Measurements from ENCODE around the gene HYDIN.

Gene HYDIN

GRCh38 chr16:70790815-70791214 lies 439.7 kb downstream of the HYDIN start:
- Histone ChIP-seq H3K36me3 (ENCODE audit: control insufficient read depth in 4 of 4, insufficient read depth in 4 of 4, low read length in 3 of 4) (peaks cover 0 to 46% (median 20%) of the 10 kb centered on the region in 4 experiments), H3K27ac (ENCODE audit: insufficient read depth in 1 of 2, low read depth in 1 of 2, low read length in 2 of 2, poor library complexity in 1 of 2, severe bottlenecking in 2 of 2) (no peak overlapping the region), H3K4me3 (ENCODE audit: control insufficient read depth in 1 of 7, extremely low read depth in 1 of 7, insufficient read depth in 4 of 7, low read depth in 2 of 7, low read length in 6 of 7) (no peak overlapping the region), H3K27me3 (replicated peaks in 2 of 5; ENCODE audit: control insufficient read depth in 4 of 5, insufficient read depth in 5 of 5, low read length in 4 of 5) (no peaks in the 10 kb centered on the region), H3K4me1 (ENCODE audit: control extremely low read depth in 1 of 4, control insufficient read depth in 4 of 4, insufficient read depth in 4 of 4, low read length in 3 of 4) (no peaks in the 10 kb centered on the region), H3K9me3 (ENCODE audit: control extremely low read depth in 1 of 5, control insufficient read depth in 4 of 5, insufficient read depth in 2 of 5, low read depth in 1 of 5, low read length in 4 of 5) (no peaks in the 10 kb centered on the region)
- CTCF ChIA-PET = interaction anchor here (1.3 kb wide), 1 partner anchor 19 kb away, joined by 3 read pairs; no protein-coding TSS in a partner anchor
- POLR2A ChIA-PET = no interaction called here
- 92% methylated on average over 7 of the region's 8 CpGs for WGBS (ENCODE audit: insufficient coverage)
- DNase-seq = no peak

- ChIA-PET CTCF (interaction anchor here (1.3 kb wide), 1 partner anchor 18 kb away, joined by 3 read pairs; no protein-coding TSS in a partner anchor), POLR2A (interaction anchor here (0.5 kb wide), 1 partner anchor 21 kb away, joined by 3 read pairs; no protein-coding TSS in a partner anchor)
- Histone ChIP-seq H3K4me1 (ENCODE audit: control extremely low read depth in 1 of 4, control insufficient read depth in 4 of 4, insufficient read depth in 4 of 4, low read length in 3 of 4) (no peaks in the 10 kb centered on the region), H3K4me3 (ENCODE audit: control insufficient read depth in 1 of 7, extremely low read depth in 1 of 7, insufficient read depth in 4 of 7, low read depth in 2 of 7, low read length in 6 of 7) (no peak overlapping the region), H3K27me3 (replicated peaks in 2 of 5; ENCODE audit: control insufficient read depth in 4 of 5, insufficient read depth in 5 of 5, low read length in 4 of 5) (no peaks in the 10 kb centered on the region), H3K36me3 (ENCODE audit: control insufficient read depth in 4 of 4, insufficient read depth in 4 of 4, low read length in 3 of 4) (peaks cover 0 to 54% (median 28%) of the 10 kb centered on the region in 4 experiments), H3K27ac (ENCODE audit: insufficient read depth in 1 of 2, low read depth in 1 of 2, low read length in 2 of 2, poor library complexity in 1 of 2, severe bottlenecking in 2 of 2) (no peak overlapping the region), H3K9me3 (ENCODE audit: control extremely low read depth in 1 of 5, control insufficient read depth in 4 of 5, insufficient read depth in 2 of 5, low read depth in 1 of 5, low read length in 4 of 5) (no peaks in the 10 kb centered on the region)
- 94% methylated on average over 14 of the region's 16 CpGs for WGBS (ENCODE audit: insufficient coverage)
- DNase-seq = no peak
These were observed 440.7 kb downstream of the HYDIN start for GRCh38 chr16:70789595-70790447.

DNA sequence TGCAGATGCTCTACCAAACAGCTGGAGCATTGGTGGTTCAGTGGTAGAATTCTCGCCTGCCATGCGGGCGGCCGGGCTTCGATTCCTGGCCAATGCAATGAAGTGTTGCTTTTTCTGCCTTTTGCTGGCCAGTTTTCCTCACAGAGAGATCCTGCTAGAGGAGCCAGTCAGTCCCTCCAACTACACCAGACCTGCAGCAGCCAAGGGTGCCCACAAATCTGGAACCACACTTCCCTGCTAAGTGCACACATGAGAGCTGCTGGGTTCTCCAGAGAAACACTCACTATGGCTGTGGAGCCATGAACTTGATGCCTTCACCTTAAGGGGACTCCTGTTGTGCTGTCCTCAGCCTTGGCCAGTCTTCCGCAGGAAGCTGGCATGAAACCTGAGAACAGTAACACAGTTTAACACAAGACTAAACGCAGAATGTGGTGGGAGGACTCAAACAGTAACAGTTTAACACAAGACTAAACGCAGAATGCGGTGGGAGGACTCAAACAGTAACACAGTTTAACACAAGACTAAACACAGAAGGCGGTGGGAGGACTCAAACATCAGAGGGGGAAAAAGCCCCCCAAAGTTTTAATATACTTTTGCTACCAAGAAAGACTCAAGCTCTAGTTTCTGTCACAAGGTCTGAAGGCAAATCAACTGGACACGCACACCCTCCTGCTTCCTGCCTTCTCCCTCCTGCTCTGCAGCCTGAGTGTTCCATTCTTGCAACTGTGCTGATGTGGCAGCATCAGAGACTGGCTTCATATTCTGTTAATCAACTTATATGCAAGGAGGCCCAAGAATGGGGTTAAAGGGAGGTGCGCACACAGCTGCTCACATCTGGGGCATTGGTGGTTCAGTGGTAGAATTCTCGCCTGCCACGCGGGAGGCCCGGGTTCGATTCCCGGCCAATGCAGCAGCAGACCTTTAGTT lies 441.6 kb downstream of the HYDIN start:
- no peak for DNase-seq
- Histone ChIP-seq H3K36me3 (ENCODE audit: control insufficient read depth in 4 of 4, insufficient read depth in 4 of 4, low read length in 3 of 4) (peaks cover 2 to 62% (median 36%) of the 10 kb centered on the region in 4 experiments), H3K9me3 (ENCODE audit: control extremely low read depth in 1 of 5, control insufficient read depth in 4 of 5, insufficient read depth in 2 of 5, low read depth in 1 of 5, low read length in 4 of 5) (no peaks in the 10 kb centered on the region), H3K27me3 (replicated peaks in 2 of 5; ENCODE audit: control insufficient read depth in 4 of 5, insufficient read depth in 5 of 5, low read length in 4 of 5) (no peaks in the 10 kb centered on the region), H3K4me3 (ENCODE audit: control insufficient read depth in 1 of 7, extremely low read depth in 1 of 7, insufficient read depth in 4 of 7, low read depth in 2 of 7, low read length in 6 of 7) (no peak overlapping the region), H3K4me1 (ENCODE audit: control extremely low read depth in 1 of 4, control insufficient read depth in 4 of 4, insufficient read depth in 4 of 4, low read length in 3 of 4) (no peaks in the 10 kb centered on the region), H3K27ac (ENCODE audit: insufficient read depth in 1 of 2, low read depth in 1 of 2, low read length in 2 of 2, poor library complexity in 1 of 2, severe bottlenecking in 2 of 2) (no peak overlapping the region)
- WGBS (ENCODE audit: insufficient coverage) = over 99% methylated on average over 11 of the region's 18 CpGs
- ChIA-PET POLR2A (no interaction called here), CTCF (interaction anchor here (0.8 to 1.3 kb wide), 3 partner anchors 17 to 20 kb away, joined by 3 to 4 read pairs (median 3); no protein-coding TSS in a partner anchor)

DNA sequence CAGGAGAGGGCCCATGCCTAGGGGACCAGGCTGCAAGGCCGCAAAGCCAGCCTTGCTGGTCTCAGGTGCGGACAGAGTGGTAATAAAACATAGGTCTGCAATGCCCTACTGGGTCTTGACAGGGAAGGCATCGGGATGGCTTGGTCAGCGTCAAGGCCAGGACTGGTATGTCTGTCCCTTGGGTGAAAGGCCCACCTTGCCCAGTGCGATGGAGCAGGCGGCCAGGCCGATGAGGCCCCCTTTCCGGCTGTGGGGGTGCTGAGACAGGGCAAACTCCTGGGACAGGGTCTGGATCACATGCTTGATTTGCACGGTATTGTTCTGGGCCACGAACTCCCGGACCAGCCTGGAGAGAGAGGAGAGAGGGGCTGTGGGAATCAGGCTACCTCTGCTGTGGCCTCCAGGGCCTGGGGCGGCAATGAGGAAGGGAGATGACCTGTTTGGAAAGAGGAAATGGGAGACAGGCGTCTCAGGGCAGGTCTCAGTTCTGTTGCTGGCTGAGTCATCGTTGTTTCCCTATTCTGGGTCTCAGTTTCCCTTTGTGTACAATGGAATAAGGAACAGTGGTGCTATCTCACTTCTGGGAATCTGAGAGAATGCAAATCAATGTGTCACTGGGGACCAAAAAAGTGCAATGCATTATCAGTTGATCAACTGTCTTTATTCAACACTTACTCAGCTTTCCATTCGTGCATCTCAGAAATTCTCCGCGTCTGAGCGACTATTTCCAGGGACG lies 444.3 kb downstream of the HYDIN start:
- H3K4me3 ChIP-seq (ENCODE audit: control insufficient read depth in 1 of 7, extremely low read depth in 1 of 7, insufficient read depth in 4 of 7, low read depth in 2 of 7, low read length in 6 of 7) = no peak overlapping the region
- ChIA-PET CTCF (interaction anchor here (1.4 kb wide), 1 partner anchor 15 kb away, joined by 3 read pairs; no protein-coding TSS in a partner anchor), POLR2A (no interaction called here)
- H3K27ac ChIP-seq (ENCODE audit: insufficient read depth in 1 of 2, low read depth in 1 of 2, low read length in 2 of 2, poor library complexity in 1 of 2, severe bottlenecking in 2 of 2) = no peak overlapping the region
- DNase-seq = no peak
- WGBS (ENCODE audit: insufficient coverage) = 94% methylated on average over 16 of the region's 19 CpGs
- H3K36me3 ChIP-seq (ENCODE audit: control insufficient read depth in 4 of 4, insufficient read depth in 4 of 4, low read length in 3 of 4) = peaks cover 18 to 86% (median 56%) of the 10 kb centered on the region in 4 experiments
- peaks cover 0 to 10% (median 8%) of the 10 kb centered on the region in 5 experiments for H3K9me3 ChIP-seq (ENCODE audit: control extremely low read depth in 1 of 5, control insufficient read depth in 4 of 5, insufficient read depth in 2 of 5, low read depth in 1 of 5, low read length in 4 of 5)
- H3K27me3 ChIP-seq (replicated peaks in 2 of 5; ENCODE audit: control insufficient read depth in 4 of 5, insufficient read depth in 5 of 5, low read length in 4 of 5) = no peaks in the 10 kb centered on the region
- peaks cover 0 to 6% (median 2%) of the 10 kb centered on the region in 4 experiments for H3K4me1 ChIP-seq (ENCODE audit: control extremely low read depth in 1 of 4, control insufficient read depth in 4 of 4, insufficient read depth in 4 of 4, low read length in 3 of 4)

DNA sequence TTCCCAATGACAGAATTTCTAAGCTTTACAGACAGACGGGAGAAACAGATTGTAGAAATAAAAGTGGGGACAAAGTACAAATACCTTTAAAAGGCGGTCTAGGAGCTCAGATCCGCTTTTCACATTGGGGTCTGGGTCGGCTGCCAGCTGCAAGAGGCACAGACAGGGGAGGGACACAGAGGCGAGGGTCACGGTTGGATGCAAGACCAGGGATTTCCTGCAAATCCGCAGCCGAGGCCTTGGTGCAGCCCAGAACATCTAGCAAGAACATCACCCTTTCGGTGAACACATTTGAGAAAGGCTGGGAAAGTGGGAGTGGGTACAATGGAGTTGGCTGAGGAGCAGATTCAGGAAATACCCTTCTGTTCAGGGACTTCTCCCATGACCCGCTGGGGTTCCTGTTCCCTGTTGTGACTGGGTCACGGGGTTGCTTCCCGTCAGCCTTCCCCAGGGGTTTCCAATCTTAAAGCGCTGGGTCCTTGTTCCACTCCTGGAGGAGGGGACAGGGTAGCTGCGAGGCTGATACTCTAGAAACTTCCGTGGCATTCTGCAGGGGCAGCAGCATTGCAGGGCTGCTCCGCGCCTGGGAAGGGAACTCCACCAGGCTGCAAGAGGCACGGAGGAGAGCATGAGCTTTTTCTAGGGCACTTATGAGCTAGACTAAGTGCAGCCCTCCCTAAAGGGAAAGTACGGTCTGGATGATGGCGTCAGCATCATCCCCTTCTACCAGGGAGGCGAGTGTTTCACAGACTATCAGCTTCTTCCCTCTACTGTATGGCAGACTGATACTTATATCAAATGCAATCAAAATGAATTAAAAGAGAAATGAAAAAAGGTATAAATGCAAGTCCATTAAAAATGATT lies 445.6 kb downstream of the HYDIN start:
- DNase-seq = no peak
- Histone ChIP-seq H3K4me3 (ENCODE audit: control insufficient read depth in 1 of 7, extremely low read depth in 1 of 7, insufficient read depth in 4 of 7, low read depth in 2 of 7, low read length in 6 of 7) (no peak overlapping the region), H3K9me3 (ENCODE audit: control extremely low read depth in 1 of 5, control insufficient read depth in 4 of 5, insufficient read depth in 2 of 5, low read depth in 1 of 5, low read length in 4 of 5) (peaks cover 0 to 12% (median 10%) of the 10 kb centered on the region in 5 experiments), H3K4me1 (ENCODE audit: control extremely low read depth in 1 of 4, control insufficient read depth in 4 of 4, insufficient read depth in 4 of 4, low read length in 3 of 4) (peaks cover 0 to 6% (median 2%) of the 10 kb centered on the region in 4 experiments), H3K27ac (ENCODE audit: insufficient read depth in 1 of 2, low read depth in 1 of 2, low read length in 2 of 2, poor library complexity in 1 of 2, severe bottlenecking in 2 of 2) (no peak overlapping the region), H3K27me3 (replicated peaks in 2 of 5; ENCODE audit: control insufficient read depth in 4 of 5, insufficient read depth in 5 of 5, low read length in 4 of 5) (no peaks in the 10 kb centered on the region), H3K36me3 (ENCODE audit: control insufficient read depth in 4 of 4, insufficient read depth in 4 of 4, low read length in 3 of 4) (peaks cover 18 to 96% (median 68%) of the 10 kb centered on the region in 4 experiments)
- CTCF ChIA-PET = interaction anchor here (1.3 to 2.3 kb wide), 2 partner anchors 9 to 13 kb away, joined by 6 to 7 read pairs; no protein-coding TSS in a partner anchor
- WGBS (ENCODE audit: insufficient coverage) = 94% methylated on average over 16 of the region's 21 CpGs
- POLR2A ChIA-PET = no interaction called here

- WGBS (ENCODE audit: insufficient coverage) = 100% methylated on average over 3 of the region's 3 CpGs
These were observed 448.3 kb downstream of the HYDIN start for GRCh38 chr16:70782237-70782636.

More at GRCh38 chr16:70782237-70782636, 448.3 kb downstream of the HYDIN start:
- Histone ChIP-seq H3K27me3 (replicated peaks in 2 of 5; ENCODE audit: control insufficient read depth in 4 of 5, insufficient read depth in 5 of 5, low read length in 4 of 5) (no peaks in the 10 kb centered on the region), H3K4me1 (ENCODE audit: control extremely low read depth in 1 of 4, control insufficient read depth in 4 of 4, insufficient read depth in 4 of 4, low read length in 3 of 4) (peaks cover 0 to 6% (median 2%) of the 10 kb centered on the region in 4 experiments), H3K4me3 (ENCODE audit: control insufficient read depth in 1 of 7, extremely low read depth in 1 of 7, insufficient read depth in 4 of 7, low read depth in 2 of 7, low read length in 6 of 7) (no peak overlapping the region), H3K27ac (ENCODE audit: insufficient read depth in 1 of 2, low read depth in 1 of 2, low read length in 2 of 2, poor library complexity in 1 of 2, severe bottlenecking in 2 of 2) (no peak overlapping the region), H3K36me3 (ENCODE audit: control insufficient read depth in 4 of 4, insufficient read depth in 4 of 4, low read length in 3 of 4) (peaks cover 18 to 98% (median 81%) of the 10 kb centered on the region in 4 experiments), H3K9me3 (ENCODE audit: control extremely low read depth in 1 of 5, control insufficient read depth in 4 of 5, insufficient read depth in 2 of 5, low read depth in 1 of 5, low read length in 4 of 5) (peaks cover 0 to 12% (median 10%) of the 10 kb centered on the region in 5 experiments)
- POLR2A ChIA-PET = no interaction called here
- CTCF ChIA-PET = interaction anchor here (0.6 to 4.7 kb wide), 2 partner anchors 11 to 261 kb away, joined by 3 to 20 read pairs; no protein-coding TSS in a partner anchor
- DNase-seq = no peak

All from common myeloid progenitor, CD34-positive (primary cell).